Dermis blood vessel endothelial cell (primary cell): ENCODE results near the gene EIF3F. TPM values are rescaled to one million over a fixed set of nuclear protein-coding genes. Genes with fewer than 3 reads are reported as not detected.

Source experiments
- DNase-seq: peaks from one replicate; pipeline ENCODE4 v3.0.0; 2010
- total RNA-seq: library from RNA; depleted of rRNA; stranded (reverse); fragments of >200 nt; gene quantifications from 2 replicates; pipeline ENCODE4 v1.2.3, GENCODE V29; 2014

The EIF3F gene
- total RNA-seq, 1 donor from 2014 or later: 240 TPM

DNA sequence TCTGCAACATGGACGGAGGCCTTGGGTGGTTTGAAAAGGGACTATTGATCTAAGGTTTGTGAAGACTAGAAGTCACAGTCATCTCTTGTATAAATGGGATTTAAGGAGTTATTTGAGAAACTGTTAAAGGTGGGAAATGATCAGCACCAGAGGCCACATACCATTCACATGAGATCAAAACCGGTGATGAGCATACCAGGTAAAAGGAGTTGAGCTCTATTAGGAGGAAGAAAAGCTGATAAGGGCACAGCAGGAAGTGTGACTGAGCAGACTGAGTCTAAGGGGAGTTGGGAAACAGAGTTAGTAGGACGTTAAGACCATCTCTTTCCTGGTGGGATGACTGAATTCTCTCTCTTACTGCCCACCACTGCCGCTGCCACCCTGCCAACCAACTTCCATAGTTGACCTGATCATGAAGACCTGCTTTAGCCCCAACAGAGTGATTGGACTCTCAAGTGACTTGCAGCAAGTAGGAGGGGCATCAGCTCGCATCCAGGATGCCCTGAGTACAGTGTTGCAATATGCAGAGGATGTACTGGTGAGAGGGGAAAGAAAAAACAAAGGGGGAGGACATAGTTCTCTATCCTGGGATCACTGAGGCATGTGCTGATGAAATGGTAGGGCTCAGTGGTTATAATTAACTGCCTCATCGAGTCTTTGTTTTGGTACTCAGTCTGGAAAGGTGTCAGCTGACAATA is 7.6 kb downstream of the EIF3F start:
- no peak for DNase-seq

DNA sequence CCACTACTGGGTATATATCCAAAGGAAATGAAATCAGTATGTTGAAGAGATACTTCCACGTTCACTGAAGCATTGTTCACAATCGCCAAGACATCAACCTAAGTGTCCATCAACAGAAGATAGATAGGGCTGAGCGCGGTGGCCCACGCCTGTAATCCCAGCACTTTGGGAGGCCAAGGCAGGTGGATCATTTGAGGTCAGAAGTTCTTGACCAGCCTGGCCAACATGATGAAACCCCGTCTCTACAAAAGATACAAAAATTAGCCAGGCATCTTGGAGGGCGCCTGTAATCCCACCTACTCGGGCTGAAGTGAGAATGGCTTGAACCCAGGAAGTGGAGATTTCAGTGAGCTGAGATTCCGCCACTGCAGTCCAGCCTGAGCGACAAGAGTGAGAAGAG is 12.7 kb downstream of the EIF3F start:
- no peak for DNase-seq

DNA sequence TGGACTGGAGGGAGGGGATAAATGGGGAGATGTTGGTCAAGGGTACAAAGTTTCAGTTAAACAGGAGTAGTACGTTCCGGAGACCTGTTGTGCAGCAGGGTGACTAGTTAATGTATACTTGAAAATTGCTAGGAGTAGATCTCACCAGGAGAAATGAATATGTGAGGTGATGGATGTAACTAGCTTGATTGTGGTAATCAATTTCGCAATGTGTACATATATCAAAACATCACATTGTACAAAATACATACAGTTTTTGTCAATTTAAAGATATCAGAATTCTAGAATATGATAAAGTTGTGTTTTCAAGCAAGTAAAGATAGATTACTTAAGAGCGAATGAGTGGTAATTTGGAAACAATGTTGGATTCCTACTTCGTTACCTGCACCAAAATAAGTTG is 13.3 kb downstream of the EIF3F start:
- no peak for DNase-seq

DNA sequence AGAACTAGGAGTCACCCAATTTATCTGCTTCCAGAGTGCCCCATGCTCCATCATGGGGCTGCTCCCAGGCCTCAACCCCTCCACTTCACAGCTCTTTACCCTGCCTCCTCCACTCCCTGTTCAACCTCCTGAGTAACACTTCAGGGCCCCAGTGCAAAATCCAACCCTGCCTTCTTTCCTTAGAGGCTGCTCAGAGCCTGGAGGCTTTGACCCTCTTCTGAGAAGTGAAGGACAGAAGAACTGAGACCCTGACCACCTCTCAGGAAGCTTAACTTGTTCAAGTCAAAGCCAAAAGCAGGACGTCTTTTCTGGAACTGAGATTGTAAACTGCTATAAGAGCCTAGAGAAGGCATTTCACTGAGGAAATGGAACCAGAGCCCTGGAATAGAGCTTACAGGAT is 15.5 kb downstream of the EIF3F start:
- DNase-seq: no peak

DNA sequence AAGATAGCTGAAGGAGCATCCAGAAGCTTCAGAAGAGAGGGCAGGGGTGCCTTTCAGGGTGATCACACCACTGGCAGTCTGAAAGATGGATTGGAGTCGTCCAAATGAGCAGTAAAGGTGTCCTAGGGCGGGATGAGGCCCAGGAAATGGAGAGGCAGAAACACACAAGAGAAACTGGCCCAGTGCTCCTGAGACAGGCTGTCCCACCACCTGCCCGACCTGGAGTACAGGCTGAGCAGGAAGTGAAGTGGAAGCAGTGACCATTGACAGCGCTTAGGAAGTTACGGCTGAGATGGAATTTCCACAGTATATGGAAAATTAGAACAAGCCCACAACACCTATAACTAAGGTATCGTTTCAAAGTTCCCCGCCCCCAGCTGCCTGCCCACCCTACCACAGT is 16.1 kb downstream of the EIF3F start:
- no peak for DNase-seq

DNA sequence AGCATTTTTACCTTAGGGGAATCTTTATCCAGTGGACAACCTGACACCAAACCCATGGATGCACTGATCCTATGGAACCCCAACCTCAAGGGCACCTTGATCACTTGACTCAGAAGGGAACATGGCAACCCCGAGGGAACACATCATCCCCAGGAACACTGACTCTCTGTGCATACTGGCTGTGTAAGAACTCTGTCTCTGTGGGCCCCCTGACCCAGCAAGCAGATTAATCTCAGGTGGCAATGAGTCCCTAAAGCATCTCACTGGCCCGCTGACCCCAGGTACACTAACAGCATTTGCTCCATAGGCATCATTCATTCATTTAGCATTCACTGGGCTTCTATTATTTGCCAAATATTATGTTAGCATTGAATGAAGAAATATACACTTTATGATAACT is 16.9 kb downstream of the EIF3F start:
- DNase-seq: no peak

DNA sequence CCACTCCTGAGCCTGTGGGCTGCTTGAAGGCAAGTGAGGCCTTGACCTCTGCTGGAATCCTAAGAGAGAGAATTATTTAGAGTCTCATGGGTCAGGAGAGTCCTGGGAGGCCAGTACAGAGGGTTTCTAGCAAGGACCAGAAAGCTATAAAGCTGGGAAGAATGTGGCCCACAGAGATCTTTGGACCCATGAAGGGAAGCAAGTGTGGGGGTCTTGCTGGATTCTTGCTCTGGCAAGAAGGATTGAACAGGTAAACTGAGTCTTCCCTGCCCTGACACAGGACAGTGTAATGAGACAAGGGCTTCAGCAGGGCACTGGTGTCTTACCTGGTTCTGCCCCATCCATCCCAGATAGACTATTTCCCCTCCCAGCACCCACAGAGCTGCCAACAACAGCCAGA is 18.4 kb downstream of the EIF3F start:
- no peak for DNase-seq

DNA sequence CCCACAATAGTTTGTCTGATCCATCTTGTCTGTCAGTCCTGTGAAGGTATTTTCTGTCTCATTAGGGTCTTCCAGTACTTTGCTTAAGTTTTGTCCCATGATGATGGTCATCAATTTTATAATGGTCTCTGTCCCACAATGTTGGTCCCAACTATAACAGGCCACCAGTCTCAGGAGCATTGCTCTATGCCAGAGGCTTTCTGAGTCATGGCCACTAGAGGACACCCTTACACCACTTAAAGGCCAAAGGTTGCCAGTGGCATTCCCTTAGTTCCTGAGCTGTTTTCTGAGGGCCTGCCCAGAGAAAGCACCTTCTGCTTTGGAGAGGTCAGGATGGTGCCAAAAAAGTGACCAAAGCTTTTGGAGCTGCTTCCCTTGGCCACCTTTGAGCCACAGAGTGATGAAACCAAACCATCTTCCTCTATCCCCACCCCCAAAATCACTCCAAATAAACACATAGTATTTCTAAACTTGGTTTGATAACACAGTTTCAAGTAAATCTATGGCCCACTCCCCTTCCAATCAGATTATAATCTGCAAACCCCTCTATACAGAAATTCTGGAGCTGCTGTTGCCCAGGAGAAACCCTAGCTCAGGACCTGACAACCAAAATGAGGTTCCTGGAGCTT is 19.3 kb downstream of the EIF3F start:
- peak; percentile 82 for DNase-seq

DNA sequence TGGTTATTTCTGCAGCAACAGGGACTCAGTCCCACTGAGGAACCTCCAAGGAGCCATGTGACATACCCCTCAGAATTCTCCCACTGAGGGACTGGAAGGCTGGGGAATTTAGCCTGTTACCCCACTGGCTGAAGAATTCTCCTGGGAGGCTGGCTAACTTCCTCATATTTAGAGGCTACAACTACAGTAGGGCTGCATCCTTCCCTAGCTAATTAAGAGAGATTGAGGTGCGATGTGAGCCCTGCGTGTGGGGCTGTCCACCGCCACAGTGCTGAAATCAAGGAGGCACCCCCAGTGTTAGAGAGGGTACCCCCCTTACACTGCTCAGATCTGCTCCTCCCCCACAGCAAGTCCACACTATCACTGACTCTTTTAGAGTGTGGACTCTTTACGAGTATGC is 21.1 kb downstream of the EIF3F start:
- no peak for DNase-seq

DNA sequence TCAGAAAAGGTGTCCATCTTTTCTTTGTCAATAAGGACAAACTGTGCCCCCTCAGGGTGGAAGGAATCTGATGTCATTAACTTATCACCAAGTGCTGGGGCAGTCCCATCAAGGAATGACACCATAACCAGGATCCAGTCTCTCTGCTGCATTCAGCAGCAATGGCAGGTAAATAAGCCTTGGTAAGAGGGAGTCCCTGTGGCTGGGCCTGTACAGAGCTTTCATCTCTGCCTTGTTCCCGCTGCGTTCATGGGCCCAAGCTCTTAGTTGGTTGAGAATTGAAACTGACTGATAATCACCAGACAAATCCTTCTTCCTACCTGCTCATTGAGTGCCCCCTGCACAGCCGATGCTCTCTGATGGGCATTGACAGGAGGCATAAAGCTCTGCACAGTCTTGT is 22.7 kb downstream of the EIF3F start:
- no peak for DNase-seq

DNA sequence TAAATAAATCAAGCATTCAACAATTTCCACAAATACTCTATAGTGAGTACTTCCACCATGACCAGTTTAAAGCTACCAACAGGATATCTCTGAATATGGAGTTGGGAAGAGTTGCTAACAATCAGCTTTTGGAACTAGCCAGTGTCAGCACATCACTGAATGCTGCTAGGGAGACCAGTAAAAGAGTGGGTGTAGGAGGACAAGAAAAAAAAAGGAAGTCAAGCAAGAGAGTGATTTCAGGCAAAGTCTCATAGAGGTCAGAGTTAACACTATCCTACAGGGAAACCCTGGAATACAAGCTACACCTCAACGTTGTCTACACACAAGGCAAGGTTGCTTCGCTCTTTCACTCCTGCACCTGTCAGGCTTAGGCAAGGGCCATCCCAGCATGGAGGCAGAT is 24.2 kb downstream of the EIF3F start:
- DNase-seq: no peak

DNA sequence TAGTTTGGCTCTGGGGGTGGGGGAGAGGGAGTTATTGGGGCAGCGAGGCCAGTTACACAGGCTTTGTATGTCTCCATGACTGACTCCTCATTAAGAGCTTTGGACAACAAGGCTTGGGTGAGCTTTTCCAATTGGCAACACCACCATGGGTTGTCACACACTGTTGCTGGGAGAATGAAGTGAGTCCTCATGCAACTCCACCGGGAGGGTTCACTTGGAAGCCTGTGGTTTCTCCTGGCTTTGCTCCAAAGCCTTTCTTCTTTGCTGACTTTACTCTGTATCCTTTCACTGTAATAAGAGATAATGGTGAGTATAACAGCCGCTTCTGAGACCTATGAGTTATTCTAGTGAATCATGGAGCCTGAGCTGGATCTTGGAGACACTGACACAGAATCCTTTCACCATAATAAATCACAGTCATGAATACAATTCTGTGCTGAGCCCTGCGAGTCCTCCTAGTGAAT is 24.9 kb downstream of the EIF3F start:
- DNase-seq: no peak

DNA sequence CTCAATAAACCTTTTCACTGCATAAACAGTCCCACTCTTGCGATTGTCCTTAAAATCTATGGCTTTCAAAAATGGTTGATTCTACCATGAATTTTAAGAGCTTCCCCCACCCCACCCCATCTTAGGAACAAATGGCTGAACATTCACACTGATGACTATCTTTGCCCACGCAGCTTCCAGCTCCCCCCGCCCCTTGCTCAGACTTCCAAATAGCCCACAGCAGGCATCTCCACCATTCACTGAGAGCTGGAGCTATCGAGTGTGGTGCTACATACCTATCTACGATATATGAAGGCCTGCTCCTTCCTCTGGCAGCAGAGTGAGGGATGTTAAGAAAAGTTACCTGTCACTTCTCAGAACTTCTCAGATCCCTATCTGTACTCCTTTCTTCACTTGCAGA is 26.7 kb downstream of the EIF3F start:
- no peak for DNase-seq

DNA sequence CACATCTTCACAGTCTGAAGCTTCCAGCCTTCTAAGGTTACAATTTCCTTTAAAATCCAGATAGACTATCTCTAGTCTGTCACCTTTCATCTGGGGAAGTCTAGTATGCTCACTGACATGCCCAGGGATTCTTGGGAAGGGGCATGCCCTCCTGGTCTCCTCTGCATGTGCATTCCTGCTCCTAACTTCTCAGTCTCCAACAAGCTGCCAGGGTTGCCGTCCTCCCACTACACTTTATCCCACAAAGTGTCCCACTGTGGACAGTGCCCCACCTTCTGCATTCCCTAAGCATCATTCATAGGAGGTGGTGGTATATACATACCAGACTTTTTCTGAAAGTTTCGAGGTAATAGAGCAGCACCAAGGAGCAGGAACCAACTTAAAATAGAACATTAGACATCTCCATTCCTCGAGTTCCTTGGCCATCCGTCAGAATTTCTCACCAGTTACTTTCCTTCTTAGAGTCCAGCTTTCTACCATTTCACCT is 28.7 kb downstream of the EIF3F start:
- no peak for DNase-seq

DNA sequence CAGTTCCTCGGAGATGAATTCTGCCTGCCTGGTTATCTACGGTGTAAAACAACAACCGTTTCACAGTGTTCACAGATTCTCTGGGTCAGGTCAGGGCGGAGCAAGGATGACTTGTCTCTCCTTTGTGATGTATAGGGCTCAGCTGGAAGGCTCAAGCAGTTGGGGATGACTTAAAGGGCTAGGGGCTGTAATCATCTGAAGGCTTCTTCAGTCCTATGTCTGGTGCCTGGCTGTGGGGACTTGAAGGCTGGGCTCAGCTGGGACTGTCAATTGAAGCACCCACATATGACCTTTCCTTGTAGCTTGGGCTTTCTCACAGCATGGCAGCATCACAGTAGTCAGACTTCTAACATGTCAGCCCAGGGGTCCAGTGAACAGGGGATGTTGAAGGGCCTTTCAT is 29.3 kb downstream of the EIF3F start:
- DNase-seq: no peak

DNA sequence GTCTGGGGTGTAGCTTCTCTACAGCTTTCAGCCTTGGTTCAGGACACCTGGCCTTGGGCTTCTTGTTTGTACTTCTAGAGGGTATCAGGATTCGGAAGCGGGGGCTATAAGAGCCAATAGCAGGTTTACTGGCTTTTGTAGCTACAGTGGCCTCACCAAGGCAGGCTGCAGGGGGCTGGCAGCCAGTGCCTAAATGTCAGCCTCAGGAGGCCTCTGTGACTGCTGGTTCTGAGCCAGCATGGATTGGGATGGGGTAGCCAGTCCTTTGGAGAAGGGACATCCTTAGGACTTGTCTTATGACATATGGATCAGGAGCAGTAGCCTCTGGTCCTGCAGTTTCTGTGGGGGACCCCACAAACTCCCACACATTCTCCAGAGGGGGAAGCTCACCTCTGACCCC is 29.9 kb downstream of the EIF3F start:
- no peak for DNase-seq

DNA sequence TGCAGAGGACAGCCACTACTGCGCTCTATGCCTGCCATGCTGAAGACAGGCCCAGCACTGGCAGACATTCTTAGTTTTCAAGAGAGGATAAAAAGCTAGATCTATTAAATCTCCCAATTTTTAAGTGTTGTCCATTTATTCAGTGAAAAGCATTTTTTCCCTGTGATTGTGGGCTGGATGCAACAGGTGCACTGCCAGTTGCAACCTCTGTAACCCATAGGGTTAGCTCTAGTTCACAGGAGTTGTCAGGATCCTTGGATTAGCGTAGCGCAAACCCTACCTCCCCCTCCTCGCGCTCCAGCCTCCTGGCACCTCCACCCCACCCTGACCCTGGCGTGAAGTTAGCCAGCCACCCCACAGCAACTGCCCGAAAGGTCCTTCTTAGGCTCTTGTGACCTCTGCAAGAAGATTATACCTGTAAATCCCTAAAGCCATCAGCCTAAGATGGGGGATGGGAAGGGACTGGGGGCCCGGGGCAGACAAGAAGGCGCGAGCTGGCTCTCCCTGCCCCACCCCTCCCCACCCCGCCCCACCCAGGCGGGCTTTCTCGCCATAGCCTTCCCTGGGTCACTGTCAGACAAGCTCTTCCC is 30.9 kb downstream of the EIF3F start:
- no peak for DNase-seq

DNA sequence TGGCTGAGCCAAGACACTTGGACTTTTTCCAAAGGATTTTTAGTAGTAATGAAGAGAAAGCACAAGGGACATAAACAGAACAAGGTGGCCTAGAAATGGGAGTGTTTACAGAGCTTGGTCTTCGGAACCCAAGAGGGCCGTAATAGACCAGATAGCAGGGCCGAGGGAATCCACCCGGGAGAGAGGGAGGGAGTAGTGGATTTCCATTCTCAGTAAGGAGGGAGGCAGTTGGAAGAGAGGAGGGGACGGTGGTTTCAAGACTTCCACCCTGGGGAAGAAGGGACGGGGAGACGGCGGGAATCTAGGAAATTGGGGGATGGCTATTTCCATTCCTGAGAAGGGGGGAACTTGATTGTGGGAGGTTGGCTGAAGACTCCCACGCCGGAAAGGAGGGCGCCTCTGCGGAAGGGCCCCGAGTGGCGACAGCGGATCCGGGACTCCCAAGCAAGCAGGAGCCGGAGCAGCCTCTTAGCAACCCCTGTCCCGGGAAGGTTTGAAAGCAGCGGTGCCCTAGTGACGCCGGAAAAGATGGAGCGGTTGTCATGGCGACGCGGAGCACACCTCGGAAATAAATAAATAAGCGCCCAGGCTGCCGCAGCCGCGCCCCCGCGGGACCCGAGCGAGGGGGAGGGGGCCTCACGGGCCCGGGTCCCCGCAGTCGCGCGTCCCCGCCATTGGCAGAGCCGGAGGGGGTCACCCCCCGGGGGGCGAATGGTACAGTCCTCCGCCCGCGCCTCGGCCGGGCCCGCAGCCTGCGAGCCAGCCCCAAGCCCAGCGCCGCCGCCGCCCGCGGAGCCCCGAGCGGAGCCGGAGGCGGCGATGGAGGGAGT is 31.6 kb downstream of the EIF3F start:
- peak; percentile 46 for DNase-seq

DNA sequence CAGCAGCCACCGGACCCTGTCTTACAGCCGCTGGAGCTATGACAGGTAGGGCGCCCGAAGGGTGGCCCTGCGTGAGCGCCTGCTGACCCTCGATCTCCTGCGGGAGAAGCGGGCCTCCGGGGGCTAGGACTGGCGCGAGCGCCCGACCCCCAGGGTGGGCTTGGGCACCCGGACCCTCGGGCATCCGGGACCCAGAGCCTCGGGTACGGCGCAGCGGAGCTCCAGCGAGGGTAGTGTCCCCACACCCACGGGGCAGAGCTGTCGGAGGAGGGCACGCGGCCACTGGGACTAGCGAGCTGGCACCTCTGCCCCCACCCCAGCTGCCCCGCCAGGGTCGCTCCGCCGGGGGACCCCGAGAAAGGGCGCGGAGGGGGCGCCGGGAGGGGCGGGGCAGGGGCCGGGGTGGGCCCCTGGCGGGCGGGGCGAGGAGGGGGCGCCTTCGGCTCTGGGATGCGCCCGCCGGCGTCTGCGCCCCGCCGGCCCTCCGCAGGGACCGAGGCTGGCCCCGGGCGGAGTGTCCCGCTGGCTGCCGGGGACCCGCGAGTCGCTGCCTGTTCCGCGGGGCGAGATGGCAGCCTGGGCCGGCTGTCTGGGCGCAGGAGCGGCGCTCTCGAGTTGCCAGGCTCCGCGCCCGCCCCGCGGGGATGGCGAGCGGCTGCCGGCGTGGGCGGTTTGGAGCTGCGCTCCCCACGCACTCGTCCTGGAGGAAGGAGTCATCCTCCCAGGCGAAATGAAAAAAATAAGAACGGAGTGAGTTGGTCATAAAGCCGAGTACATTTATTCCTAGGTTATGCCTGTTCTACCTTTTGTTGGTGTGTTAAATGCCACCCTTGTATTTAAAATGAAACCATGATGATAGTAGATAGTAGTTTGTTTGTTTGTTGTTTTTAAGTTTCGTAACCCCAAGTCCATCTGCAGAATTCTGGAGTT is 32.4 kb downstream of the EIF3F start:
- DNase-seq: peak; percentile 20

DNA sequence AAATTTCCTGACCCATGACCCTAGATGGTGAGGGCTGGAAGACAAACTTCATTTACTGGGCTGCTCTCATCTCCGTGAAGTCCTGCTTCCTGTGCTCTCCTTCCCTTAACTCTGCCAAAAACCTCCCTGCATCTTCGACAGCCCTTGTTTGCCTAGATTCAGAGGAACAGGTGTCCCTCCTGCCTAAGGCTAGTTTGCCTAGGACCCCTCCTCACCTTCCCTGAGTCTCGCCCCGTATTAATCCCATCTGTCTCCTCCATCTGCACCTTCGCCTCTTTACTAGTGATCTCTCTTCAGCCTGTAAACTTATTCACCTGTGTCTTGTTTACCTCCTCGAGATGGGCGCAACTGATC is 33.1 kb downstream of the EIF3F start:
- DNase-seq: peak; percentile 9

DNA sequence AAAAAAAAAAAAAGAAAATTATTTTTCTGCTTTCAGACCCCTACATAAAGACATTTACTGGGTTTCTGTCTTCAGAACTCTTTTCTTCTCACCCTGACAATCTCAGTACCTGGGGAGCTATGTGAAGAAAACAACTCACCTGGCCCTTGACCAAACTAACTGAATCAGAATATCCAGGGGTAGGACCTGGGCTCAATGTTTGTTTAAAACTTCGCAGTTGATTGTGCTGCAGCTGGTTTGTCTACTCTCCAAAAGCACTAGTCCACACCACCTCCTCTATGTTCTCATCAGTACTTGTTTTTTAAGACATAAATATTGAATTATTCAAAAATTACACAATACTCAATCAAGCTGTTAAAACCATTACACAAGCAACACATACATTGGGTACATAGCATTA is 34.8 kb downstream of the EIF3F start:
- DNase-seq: no peak

DNA sequence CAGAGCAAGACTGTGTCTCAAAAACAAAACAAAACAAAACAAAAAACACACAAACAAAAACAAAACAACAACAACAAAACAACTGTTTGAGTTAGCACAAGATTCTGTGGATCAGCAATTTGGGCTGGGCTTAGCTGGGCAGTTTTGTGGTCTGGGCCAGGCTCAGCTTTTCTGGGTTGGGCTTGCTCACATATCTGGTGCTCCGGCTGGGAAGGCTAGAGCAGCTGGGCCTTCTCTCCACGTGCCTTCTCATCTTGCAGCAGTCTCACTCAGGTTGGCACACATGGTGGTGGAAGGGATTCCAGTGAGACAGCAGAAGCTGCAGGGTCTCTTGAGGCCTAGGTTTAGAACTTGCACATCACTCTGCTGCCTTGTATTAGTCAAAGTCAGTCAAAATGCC is 35.7 kb downstream of the EIF3F start:
- DNase-seq: no peak
